LNCaP clone FGC (cell line): Measurements from ENCODE around the gene CCT4.
A peak's percentile ranks its signal among the peaks of the same experiment; 100 is the strongest.
"Not testable (repeated sequence)": the region's sequence is repeated elsewhere in the genome, so short reads cannot be mapped to it uniquely, and the experiment has no call there.

Experiments used
- DNase-seq: peaks from one replicate; pipeline ENCODE4 v3.0.0-alpha.2; 2011; ENCODE audit warnings: low read depth
- H3K4me3 ChIP-seq: 2 replicates; pipeline ENCODE4 v1.5.1; 2011; ENCODE audit warnings: mild to moderate bottlenecking, low read depth, low read length, control low read depth
- TF ChIP-seq, protein P1 (sequence below): IDR thresholded peaks from 2 replicates; pipeline ENCODE4 v1.5.1; 2012; ENCODE audit warnings: mild to moderate bottlenecking; ENCODE audit not compliant: control insufficient read depth, insufficient read depth; ENCODE audit errors: extremely low read depth

The CCT4 gene

DNA sequence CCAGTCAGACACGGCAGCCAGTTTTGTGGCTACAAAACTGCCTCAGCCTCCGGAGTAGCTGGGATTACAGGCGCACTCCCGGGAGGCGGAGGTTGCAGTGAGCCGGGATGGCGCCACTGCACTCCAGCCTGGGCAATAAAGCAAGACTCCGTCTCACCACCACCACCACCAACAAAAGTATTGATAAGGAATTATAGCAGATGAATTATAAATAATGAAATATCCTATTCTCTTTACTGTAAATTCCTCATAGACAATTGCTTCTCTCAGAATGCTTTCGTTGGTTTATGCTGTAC is 33.2 kb downstream of the CCT4 start:
- no peak for DNase-seq
- H3K4me3 ChIP-seq: peak overlapping the region; percentile 67
- TF ChIP-seq, protein P1, sequence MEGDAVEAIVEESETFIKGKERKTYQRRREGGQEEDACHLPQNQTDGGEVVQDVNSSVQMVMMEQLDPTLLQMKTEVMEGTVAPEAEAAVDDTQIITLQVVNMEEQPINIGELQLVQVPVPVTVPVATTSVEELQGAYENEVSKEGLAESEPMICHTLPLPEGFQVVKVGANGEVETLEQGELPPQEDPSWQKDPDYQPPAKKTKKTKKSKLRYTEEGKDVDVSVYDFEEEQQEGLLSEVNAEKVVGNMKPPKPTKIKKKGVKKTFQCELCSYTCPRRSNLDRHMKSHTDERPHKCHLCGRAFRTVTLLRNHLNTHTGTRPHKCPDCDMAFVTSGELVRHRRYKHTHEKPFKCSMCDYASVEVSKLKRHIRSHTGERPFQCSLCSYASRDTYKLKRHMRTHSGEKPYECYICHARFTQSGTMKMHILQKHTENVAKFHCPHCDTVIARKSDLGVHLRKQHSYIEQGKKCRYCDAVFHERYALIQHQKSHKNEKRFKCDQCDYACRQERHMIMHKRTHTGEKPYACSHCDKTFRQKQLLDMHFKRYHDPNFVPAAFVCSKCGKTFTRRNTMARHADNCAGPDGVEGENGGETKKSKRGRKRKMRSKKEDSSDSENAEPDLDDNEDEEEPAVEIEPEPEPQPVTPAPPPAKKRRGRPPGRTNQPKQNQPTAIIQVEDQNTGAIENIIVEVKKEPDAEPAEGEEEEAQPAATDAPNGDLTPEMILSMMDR: no peak

DNA sequence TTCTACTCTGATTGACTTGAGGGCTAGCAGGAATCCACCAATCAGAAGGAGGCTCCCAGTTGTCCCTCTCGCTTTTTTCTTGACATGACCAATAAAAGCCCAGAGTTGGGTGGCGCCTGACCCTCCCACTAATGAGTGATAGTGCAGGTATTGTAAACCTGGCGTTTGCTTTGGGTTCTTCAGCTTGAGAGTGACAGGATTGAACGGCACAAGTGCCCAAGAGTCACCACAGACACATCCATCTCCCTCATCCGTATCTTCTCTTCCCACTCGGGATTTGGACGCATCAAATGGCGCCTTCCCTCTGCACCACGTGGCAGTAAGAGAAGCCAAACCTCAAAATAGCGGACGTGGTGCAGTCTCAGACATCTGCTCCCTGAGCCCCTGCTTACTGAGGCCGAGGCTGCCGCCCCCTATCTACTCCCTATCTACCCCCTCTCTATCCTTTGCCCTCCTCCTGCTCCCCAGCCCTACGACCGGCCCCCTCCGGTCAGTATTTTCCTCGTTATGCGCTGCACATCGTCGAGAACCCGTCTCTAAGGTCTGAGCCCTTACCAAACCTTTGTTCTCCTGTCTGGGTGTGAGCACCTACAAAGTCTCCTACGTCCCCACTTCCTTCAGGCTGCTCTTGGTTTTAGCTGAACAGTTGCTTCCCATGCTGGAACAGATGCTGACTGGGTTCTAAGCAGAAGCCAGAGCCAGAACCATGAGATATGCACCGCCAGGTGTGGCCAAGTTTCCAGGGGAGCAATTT is 33.7 kb downstream of the CCT4 start:
- TF ChIP-seq, protein P1: no peak
- DNase-seq: peak; percentile 92
- H3K4me3 ChIP-seq: peak overlapping the region; percentile 67

DNA sequence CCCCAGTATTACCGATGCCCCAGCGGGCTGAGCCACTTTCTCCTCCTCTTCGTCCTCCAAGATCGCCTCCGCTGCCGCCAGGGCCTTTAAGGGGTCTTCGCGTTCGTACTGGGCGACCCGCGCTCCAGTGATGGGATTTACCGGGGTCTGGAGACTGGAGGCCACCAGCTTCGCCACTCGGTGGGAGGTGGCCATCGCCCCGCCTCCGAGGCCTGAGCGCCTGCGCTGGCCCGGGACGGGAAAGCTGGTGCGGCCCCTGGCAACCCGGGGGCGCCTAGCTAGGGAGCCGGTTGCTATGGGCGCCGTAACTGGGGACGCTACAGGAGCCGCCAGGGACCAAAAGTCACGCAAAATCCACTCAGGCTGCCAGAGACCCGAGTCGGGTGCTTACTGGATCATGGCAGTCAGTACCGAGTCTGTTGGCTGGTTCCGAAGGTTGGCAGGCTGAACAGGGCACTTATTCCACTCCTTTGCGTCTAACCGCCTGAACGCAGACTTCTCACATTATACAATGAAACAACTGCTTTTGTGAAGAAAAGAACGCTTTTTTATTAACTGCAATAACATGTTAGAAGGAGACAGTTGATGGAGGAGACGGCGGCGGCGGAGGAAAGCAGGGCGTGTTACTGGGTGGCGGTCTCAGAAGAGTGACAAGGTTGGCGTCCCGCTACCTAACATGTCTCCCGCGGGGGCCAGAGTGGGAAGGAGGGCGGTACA is 34.5 kb downstream of the CCT4 start, which contains the start of gene FAM161A:
FAM161A (minus strand) TSS at position 214 of the 717 bp plus-strand sequence; CDS start at position 195, 19 bp downstream.
- DNase-seq: peak; percentile 22
- TF ChIP-seq, protein P1: no peak
- H3K4me3 ChIP-seq: peak within 1 kb of the TSS; percentile 67

DNA sequence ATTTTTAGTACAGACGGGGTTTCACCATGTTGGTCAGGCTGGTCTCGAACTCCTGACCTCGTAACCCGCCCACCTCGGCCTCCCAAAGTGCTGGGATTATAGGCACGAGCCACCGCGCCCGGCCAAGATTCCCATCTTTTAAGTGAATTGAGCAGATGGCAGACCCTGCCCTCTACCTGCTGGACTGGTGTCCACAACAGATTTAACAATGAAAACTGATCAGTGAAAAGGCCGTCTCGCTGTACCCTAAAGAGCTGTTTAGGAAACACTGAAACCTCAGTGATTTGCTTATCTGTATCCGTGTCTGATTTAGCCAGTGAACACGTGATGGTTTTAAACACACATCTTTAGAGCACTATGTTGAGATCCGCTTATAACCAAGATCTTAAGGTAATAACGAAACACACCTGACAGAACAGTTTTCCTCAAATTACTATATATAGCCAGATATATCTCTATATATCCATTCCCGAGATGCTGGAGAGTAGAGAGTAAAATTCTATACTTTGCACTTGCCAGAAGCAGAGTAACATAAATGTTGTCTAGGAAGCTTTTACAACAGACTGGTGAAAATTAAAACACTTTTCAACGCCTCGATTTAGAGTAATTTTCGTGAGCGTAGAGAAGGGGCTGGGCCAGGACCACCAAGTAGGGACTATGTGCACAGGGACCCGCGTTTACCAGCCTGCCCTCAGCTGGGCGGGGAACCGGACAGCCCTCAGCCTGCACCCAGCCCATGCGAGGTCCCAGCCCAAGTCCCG is 35.2 kb downstream of the CCT4 start:
- no peak for DNase-seq
- TF ChIP-seq, protein P1: 0 out of 2 replicates have a peak, but pooled peaks have one; percentile 17
- H3K4me3 ChIP-seq: peak overlapping the region; percentile 67

DNA sequence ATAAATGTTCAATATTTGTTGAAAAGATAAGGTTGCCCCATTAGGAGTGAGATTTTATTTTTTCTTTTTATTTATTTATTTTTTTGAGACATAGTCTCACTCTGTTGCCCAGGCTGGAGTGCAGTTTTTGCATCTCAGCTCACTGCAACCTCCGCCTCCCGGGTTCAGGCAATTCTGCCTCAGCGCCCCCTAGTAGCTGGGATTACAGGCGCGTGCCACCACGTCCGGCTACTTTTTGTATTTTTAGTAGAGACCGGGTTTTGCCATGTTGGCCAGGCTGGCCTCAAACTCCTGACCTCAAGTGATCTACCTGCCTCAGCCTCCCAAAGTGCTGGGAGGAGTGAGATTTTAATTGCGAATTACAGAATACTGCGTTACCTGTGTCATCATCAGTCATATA is 37.2 kb downstream of the CCT4 start:
- H3K4me3 ChIP-seq, DNase-seq: not testable (repeated sequence)

DNA sequence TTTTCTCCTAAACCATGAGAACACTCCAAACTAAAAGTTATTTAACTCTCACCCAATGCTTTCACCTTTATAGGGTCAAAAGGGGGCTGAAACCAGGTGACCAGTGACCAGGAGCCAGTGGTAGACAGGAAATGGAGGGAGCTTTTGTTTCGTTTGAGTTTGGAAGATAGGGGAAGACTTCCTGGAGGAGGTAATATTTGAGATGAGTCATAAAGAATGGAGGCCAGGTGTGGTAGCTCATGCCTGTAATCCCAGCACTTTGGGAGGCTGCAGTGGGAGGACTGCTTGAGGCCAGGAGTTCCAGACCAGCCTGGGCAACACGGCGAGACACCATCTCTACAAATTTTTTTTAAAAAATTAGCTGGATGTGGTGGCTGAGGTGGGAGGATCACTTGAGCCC is 43.1 kb downstream of the CCT4 start:
- H3K4me3 ChIP-seq: no peak overlapping the region
- TF ChIP-seq, protein P1: no peak
- no peak for DNase-seq

DNA sequence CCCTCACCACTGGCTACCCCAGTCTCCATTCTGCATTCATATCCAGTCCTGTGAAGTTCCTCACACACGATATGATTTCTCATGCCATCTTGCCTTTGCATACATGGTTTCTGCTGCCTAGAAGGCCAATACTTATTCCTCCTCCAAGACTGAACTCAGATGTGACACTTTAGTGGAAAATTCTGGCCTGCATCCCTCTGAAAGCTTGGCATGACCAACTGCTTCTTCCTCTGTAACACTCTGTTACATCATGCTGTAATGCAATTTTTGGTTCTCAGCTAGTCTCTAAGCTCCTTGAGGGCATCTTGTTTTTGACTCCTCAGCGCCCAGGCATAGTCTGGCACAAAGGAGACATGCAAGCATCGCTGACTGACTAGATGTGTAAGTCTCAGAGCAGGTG is 47.2 kb downstream of the CCT4 start:
- TF ChIP-seq, protein P1: no peak
- DNase-seq: no peak
- no peak overlapping the region for H3K4me3 ChIP-seq
